SU-DHL-6 (cell line): Measurements from ENCODE around the gene GC.

Source experiments
- CTCF ChIP-seq: fragments of 200-600 bp; sonication (generic); IDR thresholded peaks from one replicate; pipeline ENCODE4 v1.5.1; 2017; ENCODE audit warnings: antibody characterized with exemption, mild to moderate bottlenecking, low read length, moderate library complexity; ENCODE audit not compliant: insufficient read depth, poor library complexity, severe bottlenecking
- EZH2phosphoT487 ChIP-seq: fragments of 200-600 bp; sonication (generic), shearing (Covaris generic); conservative IDR thresholded peaks from 2 replicates; pipeline ENCODE4 v1.6.1; 2018; ENCODE audit warnings: mild to moderate bottlenecking, antibody characterized with exemption, low read length, moderate library complexity, mixed read lengths

GRCh38 chr4:71814433-71814832 lies 30.6 kb upstream of the GC start:
- TF ChIP-seq CTCF (no peak), EZH2phosphoT487 (no peak)
